Activated naive CD4-positive, alpha-beta T cell treated with anti-CD3 and anti-CD28 coated beads for 36 hours (primary cell): ENCODE results near the gene CSF3R. TPM values are rescaled to one million over a fixed set of nuclear protein-coding genes. Genes with fewer than 3 reads are reported as not detected.
"Not testable (repeated sequence)": the region's sequence is repeated elsewhere in the genome, so short reads cannot be mapped to it uniquely, and the experiment has no call there.

Experiments
- CTCF ChIA-PET: fragments of 350-600 bp; sonication (Branson Sonifier 250); formaldehyde crosslinking; loops from one replicate; lab custom pipeline; 2021; ENCODE audit warnings: antibody characterized with exemption; lab: Charles Lee
- DNase-seq: peaks from one replicate; pipeline ENCODE4 v3.0.0-alpha.2; 2020
- H3K27ac Mint-ChIP-seq: one replicate; pipeline ENCODE4 v1.8.0; 2021; ENCODE audit warnings: mild to moderate bottlenecking, mixed read lengths
- H3K27me3 Mint-ChIP-seq: one replicate; pipeline ENCODE4 v1.8.0; 2021; ENCODE audit warnings: low read depth, mixed read lengths
- H3K36me3 Mint-ChIP-seq: one replicate; pipeline ENCODE4 v1.8.0; 2021; ENCODE audit warnings: low read depth, mixed read lengths
- H3K4me1 Mint-ChIP-seq: one replicate; pipeline ENCODE4 v1.8.0; 2021; ENCODE audit warnings: low read depth, mixed read lengths
- H3K4me3 Mint-ChIP-seq: one replicate; pipeline ENCODE4 v1.8.0; 2021; ENCODE audit warnings: mild to moderate bottlenecking, moderate library complexity, mixed read lengths
- H3K9me3 Mint-ChIP-seq: one replicate; pipeline ENCODE4 v1.8.0; 2021; ENCODE audit warnings: mixed read lengths
- intact Hi-C: fragments of 100-400 bp; cut with micrococcal nuclease; formaldehyde crosslinking; loops from one replicate; pipeline ENCODE4 v1.15.1; 2023
- total RNA-seq, 2 experiments: library from RNA; stranded (reverse); gene quantifications; one replicate each; pipeline ENCODE4 v1.2.3, GENCODE V29; 2021

The CSF3R gene
- total RNA-seq, 2 experiments from 2014 or later, result 0.19 to 0.25 TPM

GRCh38 chr1:36489258-36490051 is 6.7 kb upstream of the CSF3R start:
- H3K4me3 Mint-ChIP-seq, intact Hi-C loops, CTCF ChIA-PET, DNase-seq, H3K27me3 Mint-ChIP-seq, H3K36me3 Mint-ChIP-seq, H3K4me1 Mint-ChIP-seq, H3K9me3 Mint-ChIP-seq, H3K27ac Mint-ChIP-seq: not testable (repeated sequence)

- Mint-ChIP-seq H3K4me1 (peaks cover 3% of the 10 kb centered on the region), H3K4me3 (no peak overlapping the region), H3K27ac (no peak overlapping the region), H3K27me3 (no peaks in the 10 kb centered on the region), H3K36me3 (no peaks in the 10 kb centered on the region), H3K9me3 (no peaks in the 10 kb centered on the region)
- no peak for DNase-seq
- intact Hi-C loops, result no loop called here
- CTCF ChIA-PET, result interaction anchor here (1.4 kb wide), 1 partner anchor 28 kb away, joined by 6 read pairs; no protein-coding TSS in a partner anchor
These were observed 5.2 kb upstream of the CSF3R start for GRCh38 chr1:36487906-36488305.

- H3K27me3 Mint-ChIP-seq, H3K36me3 Mint-ChIP-seq, DNase-seq, H3K4me1 Mint-ChIP-seq, H3K27ac Mint-ChIP-seq, intact Hi-C loops, H3K9me3 Mint-ChIP-seq, H3K4me3 Mint-ChIP-seq: not testable (repeated sequence)
- CTCF ChIA-PET, result interaction anchor here (1.4 kb wide), 1 partner anchor 29 kb away, joined by 6 read pairs; no protein-coding TSS in a partner anchor
These were observed 4.6 kb upstream of the CSF3R start for GRCh38 chr1:36487336-36487725.

GRCh38 chr1:36486439-36487335 is 4.0 kb upstream of the CSF3R start:
- Mint-ChIP-seq H3K4me3 (no peak overlapping the region), H3K9me3 (no peaks in the 10 kb centered on the region), H3K27me3 (no peaks in the 10 kb centered on the region), H3K4me1 (peaks cover 14% of the 10 kb centered on the region), H3K27ac (no peak overlapping the region), H3K36me3 (no peaks in the 10 kb centered on the region)
- intact Hi-C loops, result no loop called here
- CTCF ChIA-PET, result no interaction called here
- DNase-seq, result no peak

GRCh38 chr1:36486093-36486438 is 3.4 kb upstream of the CSF3R start:
- Mint-ChIP-seq H3K4me1 (peaks cover 14% of the 10 kb centered on the region), H3K4me3 (no peak overlapping the region), H3K27me3 (no peaks in the 10 kb centered on the region), H3K36me3 (no peaks in the 10 kb centered on the region), H3K9me3 (no peaks in the 10 kb centered on the region), H3K27ac (no peak overlapping the region)
- no peak for DNase-seq
- intact Hi-C loops, result no loop called here
- CTCF ChIA-PET, result no interaction called here

GRCh38 chr1:36484099-36484498 is 1.4 kb upstream of the CSF3R start:
- Mint-ChIP-seq H3K9me3 (no peaks in the 10 kb centered on the region), H3K27me3 (no peaks in the 10 kb centered on the region), H3K4me1 (peaks cover 12% of the 10 kb centered on the region), H3K36me3 (no peaks in the 10 kb centered on the region), H3K27ac (no peak overlapping the region), H3K4me3 (no peak overlapping the region)
- intact Hi-C loops, result no loop called here
- DNase-seq, result no peak
- CTCF ChIA-PET, result interaction anchor here (0.6 to 1.4 kb wide), 2 partner anchors 97 to 124 kb away, joined by 3 to 5 read pairs; no protein-coding TSS in a partner anchor

- Mint-ChIP-seq H3K4me1 (peaks cover 12% of the 10 kb centered on the region), H3K27me3 (no peaks in the 10 kb centered on the region), H3K4me3 (peak overlapping the region; percentile 60), H3K27ac (peak overlapping the region; percentile 15), H3K9me3 (no peaks in the 10 kb centered on the region), H3K36me3 (no peaks in the 10 kb centered on the region)
- no peak for DNase-seq
- CTCF ChIA-PET, result interaction anchor here (0.5 to 0.7 kb wide), 2 partner anchors 122 to 949 kb away, joined by 3 to 5 read pairs; no protein-coding TSS in a partner anchor
- intact Hi-C loops, result no loop called here
These were observed 666 bp downstream of the CSF3R start for GRCh38 chr1:36481771-36482723.

- no peak for DNase-seq
- Mint-ChIP-seq H3K4me1 (peaks cover 12% of the 10 kb centered on the region), H3K27ac (no peak overlapping the region), H3K36me3 (no peaks in the 10 kb centered on the region), H3K4me3 (no peak overlapping the region), H3K9me3 (no peaks in the 10 kb centered on the region), H3K27me3 (no peaks in the 10 kb centered on the region)
- CTCF ChIA-PET, result no interaction called here
- intact Hi-C loops, result no loop called here
These were observed 1.6 kb downstream of the CSF3R start for GRCh38 chr1:36481091-36481490.

- Mint-ChIP-seq H3K27ac (no peak overlapping the region), H3K9me3 (no peaks in the 10 kb centered on the region), H3K36me3 (no peaks in the 10 kb centered on the region), H3K4me3 (no peak overlapping the region), H3K27me3 (no peaks in the 10 kb centered on the region), H3K4me1 (peaks cover 12% of the 10 kb centered on the region)
- intact Hi-C loops, result no loop called here
- no peak for DNase-seq
- CTCF ChIA-PET, result no interaction called here
These were observed 2.6 kb downstream of the CSF3R start for GRCh38 chr1:36480161-36480560.

GRCh38 chr1:36479505-36480051 is 3.1 kb downstream of the CSF3R start:
- CTCF ChIA-PET, result no interaction called here
- Mint-ChIP-seq H3K4me3 (no peak overlapping the region), H3K4me1 (peaks cover 13% of the 10 kb centered on the region), H3K27ac (no peak overlapping the region), H3K27me3 (no peaks in the 10 kb centered on the region), H3K9me3 (no peaks in the 10 kb centered on the region), H3K36me3 (no peaks in the 10 kb centered on the region)
- no peak for DNase-seq
- intact Hi-C loops, result no loop called here

- CTCF ChIA-PET, result interaction anchor here (0.7 to 1.1 kb wide), 2 partner anchors 39 to 131 kb away, joined by 3 to 4 read pairs; no protein-coding TSS in a partner anchor
- intact Hi-C loops, H3K9me3 Mint-ChIP-seq, H3K36me3 Mint-ChIP-seq, H3K27ac Mint-ChIP-seq, H3K27me3 Mint-ChIP-seq, H3K4me3 Mint-ChIP-seq, DNase-seq: not testable (repeated sequence)
- peaks cover 15% of the 10 kb centered on the region for H3K4me1 Mint-ChIP-seq
These were observed 5.1 kb downstream of the CSF3R start for GRCh38 chr1:36477615-36478014.
